Loucy (cell line): ENCODE data around the gene LHPP.

Experiments
- EZH2phosphoT487 ChIP-seq: fragments of 200-600 bp; IDR thresholded peaks from 2 replicates; pipeline ENCODE4 v1.6.1; 2018; ENCODE audit warnings: antibody characterized with exemption, mild to moderate bottlenecking, moderate library complexity, borderline replicate concordance
- TF ChIP-seq, protein P1 (sequence below): fragments of 200-600 bp; sonication (generic); conservative IDR thresholded peaks from 2 replicates; pipeline ENCODE4 v1.5.1; 2014; ENCODE audit warnings: mild to moderate bottlenecking, antibody characterized with exemption, low read length

DNA sequence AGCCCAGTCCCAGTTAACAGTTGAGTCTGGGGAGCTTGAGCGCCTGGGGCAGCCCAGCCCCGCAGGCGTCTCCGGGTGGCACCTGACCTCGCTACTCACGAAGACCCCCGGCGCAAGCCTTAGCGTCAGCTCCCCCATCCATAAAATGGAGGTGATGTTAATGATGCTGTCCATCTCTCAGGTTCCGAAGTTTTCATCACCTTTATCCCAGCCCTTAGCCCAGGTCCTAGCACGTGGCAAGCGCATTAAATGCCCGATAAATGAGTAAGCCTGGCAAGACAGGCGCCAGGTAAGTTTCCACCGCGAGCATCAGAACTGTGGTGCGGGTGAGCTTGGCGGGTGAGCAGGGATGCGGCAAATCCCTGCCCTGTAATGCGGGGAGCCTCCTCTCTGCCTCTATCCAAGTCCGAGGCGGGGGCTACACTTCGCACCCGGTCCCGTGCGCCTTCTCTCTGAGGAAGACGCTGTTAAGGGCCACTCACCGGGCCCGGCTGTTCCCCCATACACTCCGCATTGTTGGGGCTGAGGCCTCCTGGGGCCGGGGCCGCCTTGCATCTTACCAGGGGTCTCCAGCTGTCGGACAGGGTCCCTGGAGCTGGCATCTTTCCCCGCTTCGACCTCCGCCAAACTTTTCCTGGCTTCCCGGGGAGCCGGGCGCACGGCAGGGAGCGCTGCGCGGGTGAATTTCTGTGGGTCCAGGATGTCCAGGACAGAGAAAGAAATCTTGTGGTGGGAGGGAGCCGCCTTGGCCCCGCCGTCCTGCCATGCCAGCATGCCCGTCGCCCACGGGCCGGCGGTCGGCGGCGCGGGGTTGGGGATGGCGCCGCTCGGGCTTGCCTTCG is 12.2 kb upstream of the LHPP start:
- TF ChIP-seq, protein P1, sequence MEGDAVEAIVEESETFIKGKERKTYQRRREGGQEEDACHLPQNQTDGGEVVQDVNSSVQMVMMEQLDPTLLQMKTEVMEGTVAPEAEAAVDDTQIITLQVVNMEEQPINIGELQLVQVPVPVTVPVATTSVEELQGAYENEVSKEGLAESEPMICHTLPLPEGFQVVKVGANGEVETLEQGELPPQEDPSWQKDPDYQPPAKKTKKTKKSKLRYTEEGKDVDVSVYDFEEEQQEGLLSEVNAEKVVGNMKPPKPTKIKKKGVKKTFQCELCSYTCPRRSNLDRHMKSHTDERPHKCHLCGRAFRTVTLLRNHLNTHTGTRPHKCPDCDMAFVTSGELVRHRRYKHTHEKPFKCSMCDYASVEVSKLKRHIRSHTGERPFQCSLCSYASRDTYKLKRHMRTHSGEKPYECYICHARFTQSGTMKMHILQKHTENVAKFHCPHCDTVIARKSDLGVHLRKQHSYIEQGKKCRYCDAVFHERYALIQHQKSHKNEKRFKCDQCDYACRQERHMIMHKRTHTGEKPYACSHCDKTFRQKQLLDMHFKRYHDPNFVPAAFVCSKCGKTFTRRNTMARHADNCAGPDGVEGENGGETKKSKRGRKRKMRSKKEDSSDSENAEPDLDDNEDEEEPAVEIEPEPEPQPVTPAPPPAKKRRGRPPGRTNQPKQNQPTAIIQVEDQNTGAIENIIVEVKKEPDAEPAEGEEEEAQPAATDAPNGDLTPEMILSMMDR, result no peak
- TF ChIP-seq EZH2phosphoT487, result no peak
